Hindlimb muscle (tissue), 1 donor: Measurements from ENCODE around the gene SLIT3. TPM values are rescaled to one million over a fixed set of nuclear protein-coding genes. Genes with fewer than 3 reads are reported as not detected.

Experiments
- DNase-seq: peaks from one replicate; pipeline ENCODE4 v3.0.0-alpha.2; 2013
- polyA plus RNA-seq: library from polyadenylated mRNA; unstranded; fragments of 120-200 nt; gene quantifications from one replicate; pipeline ENCODE4 v1.2.1, GENCODE V29; 2013; ENCODE audit not compliant: insufficient read length

Gene SLIT3
- polyA plus RNA-seq, result 7.5 TPM

GRCh38 chr5:169300468-169301385 is at the start of gene SLIT3:
Gene SLIT3 (minus strand): TSS chr5:169301139. CDS start chr5:169300709, 430 bp downstream.
- peak; percentile 82 for DNase-seq

- no peak for DNase-seq
Observed at GRCh38 chr5:169350016-169350415, 49.1 kb upstream of the SLIT3 start.

GRCh38 chr5:169347786-169348185 is 46.8 kb upstream of the SLIT3 start:
- DNase-seq, result no peak

GRCh38 chr5:169344629-169345028 is 43.7 kb upstream of the SLIT3 start:
- no peak for DNase-seq

- no peak for DNase-seq
Observed at GRCh38 chr5:169343766-169344165, 42.8 kb upstream of the SLIT3 start.

- DNase-seq, result no peak
Observed at GRCh38 chr5:169341556-169341955, 40.6 kb upstream of the SLIT3 start.

GRCh38 chr5:169339869-169340268 is 38.9 kb upstream of the SLIT3 start:
- no peak for DNase-seq

GRCh38 chr5:169336242-169336641 is 35.3 kb upstream of the SLIT3 start:
- no peak for DNase-seq

GRCh38 chr5:169335806-169336205 is 34.9 kb upstream of the SLIT3 start:
- DNase-seq, result no peak

- no peak for DNase-seq
Observed at GRCh38 chr5:169333518-169333917, 32.6 kb upstream of the SLIT3 start.

GRCh38 chr5:169331292-169331852 is 30.4 kb upstream of the SLIT3 start:
- DNase-seq, result no peak

- no peak for DNase-seq
Observed at GRCh38 chr5:169328401-169328800, 27.5 kb upstream of the SLIT3 start.

- no peak for DNase-seq
Observed at GRCh38 chr5:169325273-169325672, 24.3 kb upstream of the SLIT3 start.

- no peak for DNase-seq
Observed at GRCh38 chr5:169318556-169318955, 17.6 kb upstream of the SLIT3 start.

- no peak for DNase-seq
Observed at GRCh38 chr5:169307646-169308045, 6.7 kb upstream of the SLIT3 start.

GRCh38 chr5:169305366-169305765 is 4.4 kb upstream of the SLIT3 start:
- DNase-seq, result no peak

- no peak for DNase-seq
Observed at GRCh38 chr5:169304175-169304574, 3.2 kb upstream of the SLIT3 start.

GRCh38 chr5:169303119-169303515 is 2.2 kb upstream of the SLIT3 start:
- DNase-seq, result no peak

- peak; percentile 83 for DNase-seq
Observed at GRCh38 chr5:169302491-169303118, 1.7 kb upstream of the SLIT3 start.

GRCh38 chr5:169301986-169302385 is 1.0 kb upstream of the SLIT3 start:
- no peak for DNase-seq

GRCh38 chr5:169301386-169301934 is 521 bp upstream of the SLIT3 start:
- DNase-seq, result no peak

GRCh38 chr5:169299663-169300467 is 1.1 kb downstream of the SLIT3 start:
- peak; percentile 20 for DNase-seq
